Body of pancreas (tissue), 4 donors: ENCODE results near the gene MGAT4A.

Source experiments
- POLR2A ChIP-seq, 3 donors: fragments of 450-650 bp; IDR thresholded peaks; one replicate each; pipeline ENCODE4 v1.6.1; 2016; ENCODE audit warnings: antibody characterized with exemption in 3 of 3, mild to moderate bottlenecking in 2 of 3
- TF ChIP-seq, protein P1 (sequence below), 7 experiments: fragments of 450-650 bp in 4 of 7; fragments of 200-600 bp in 3 of 7; sonication (generic) in 3 of 7; IDR thresholded peaks; one replicate each; pipeline ENCODE4 v1.5.1; 2016 to 2019; ENCODE audit warnings: antibody characterized with exemption in 7 of 7

GRCh38 chr2:98709535-98709934, 21.4 kb downstream of the MGAT4A start:
- TF ChIP-seq, protein P1, sequence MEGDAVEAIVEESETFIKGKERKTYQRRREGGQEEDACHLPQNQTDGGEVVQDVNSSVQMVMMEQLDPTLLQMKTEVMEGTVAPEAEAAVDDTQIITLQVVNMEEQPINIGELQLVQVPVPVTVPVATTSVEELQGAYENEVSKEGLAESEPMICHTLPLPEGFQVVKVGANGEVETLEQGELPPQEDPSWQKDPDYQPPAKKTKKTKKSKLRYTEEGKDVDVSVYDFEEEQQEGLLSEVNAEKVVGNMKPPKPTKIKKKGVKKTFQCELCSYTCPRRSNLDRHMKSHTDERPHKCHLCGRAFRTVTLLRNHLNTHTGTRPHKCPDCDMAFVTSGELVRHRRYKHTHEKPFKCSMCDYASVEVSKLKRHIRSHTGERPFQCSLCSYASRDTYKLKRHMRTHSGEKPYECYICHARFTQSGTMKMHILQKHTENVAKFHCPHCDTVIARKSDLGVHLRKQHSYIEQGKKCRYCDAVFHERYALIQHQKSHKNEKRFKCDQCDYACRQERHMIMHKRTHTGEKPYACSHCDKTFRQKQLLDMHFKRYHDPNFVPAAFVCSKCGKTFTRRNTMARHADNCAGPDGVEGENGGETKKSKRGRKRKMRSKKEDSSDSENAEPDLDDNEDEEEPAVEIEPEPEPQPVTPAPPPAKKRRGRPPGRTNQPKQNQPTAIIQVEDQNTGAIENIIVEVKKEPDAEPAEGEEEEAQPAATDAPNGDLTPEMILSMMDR (IDR thresholded peaks at IDR 0.05): no peak
- TF ChIP-seq POLR2A (IDR thresholded peaks at IDR 0.05): no peak
